ENCODE data around the gene CCDC50.
A peak's percentile ranks its signal among the peaks of the same experiment; 100 is the strongest.

The CCDC50 gene

GRCh38 chr3:191328962-191329653 lies at the start of gene CCDC50:
TSS of gene CCDC50 (plus strand) at chr3:191329394. CDS start at chr3:191329675, 281 bp downstream.
- peak; percentile 78 for DNase-seq

GRCh38 chr3:191280111-191280510 lies 49.1 kb upstream of the CCDC50 start:
- no peak for DNase-seq

- DNase-seq, result no peak
Observed at GRCh38 chr3:191280882-191281281, 48.3 kb upstream of the CCDC50 start.

GRCh38 chr3:191282251-191283185 lies 46.7 kb upstream of the CCDC50 start:
- no peak for DNase-seq

- DNase-seq, result no peak
Observed at GRCh38 chr3:191283400-191283799, 45.8 kb upstream of the CCDC50 start.

GRCh38 chr3:191290311-191291025 lies 38.7 kb upstream of the CCDC50 start:
- no peak for DNase-seq

GRCh38 chr3:191292243-191293015 lies 36.8 kb upstream of the CCDC50 start:
- DNase-seq, result no peak

GRCh38 chr3:191294291-191294690 lies 34.9 kb upstream of the CCDC50 start:
- no peak for DNase-seq

- no peak for DNase-seq
Observed at GRCh38 chr3:191296041-191296541, 33.1 kb upstream of the CCDC50 start.

- no peak for DNase-seq
Observed at GRCh38 chr3:191298846-191299245, 30.3 kb upstream of the CCDC50 start.

GRCh38 chr3:191300422-191300821 lies 28.8 kb upstream of the CCDC50 start:
- no peak for DNase-seq

- DNase-seq, result no peak
Observed at GRCh38 chr3:191301017-191301416, 28.2 kb upstream of the CCDC50 start.

GRCh38 chr3:191301782-191302411 lies 27.3 kb upstream of the CCDC50 start:
- DNase-seq, result no peak

- no peak for DNase-seq
Observed at GRCh38 chr3:191302451-191302850, 26.7 kb upstream of the CCDC50 start.

GRCh38 chr3:191303596-191303995 lies 25.6 kb upstream of the CCDC50 start:
- DNase-seq, result no peak

- DNase-seq, result no peak
Observed at GRCh38 chr3:191306428-191306827, 22.8 kb upstream of the CCDC50 start.

GRCh38 chr3:191307341-191307740 lies 21.9 kb upstream of the CCDC50 start:
- DNase-seq, result no peak

GRCh38 chr3:191313296-191313695 lies 15.9 kb upstream of the CCDC50 start:
- DNase-seq, result no peak

GRCh38 chr3:191314109-191314728 lies 15.0 kb upstream of the CCDC50 start:
- DNase-seq, result no peak

- DNase-seq, result no peak
Observed at GRCh38 chr3:191316876-191317603, 12.2 kb upstream of the CCDC50 start.

- DNase-seq, result no peak
Observed at GRCh38 chr3:191320316-191320715, 8.9 kb upstream of the CCDC50 start.

Data from activated effector memory CD4-positive, alpha-beta T cell treated with anti-CD3 and anti-CD28 coated beads, Interleukin-2, amount 50 U/mL, for 16 hours (primary cell).